SK-MEL-5 (cell line): ENCODE results near the gene C5. TPM values are rescaled to one million over a fixed set of nuclear protein-coding genes. Genes with fewer than 3 reads are reported as not detected.

ENCODE experiments used
- DNase-seq: peaks from one replicate; pipeline ENCODE4 v3.0.0-alpha.2; 2016; ENCODE audit warnings: low read depth, low spot score
- in situ Hi-C: cut with HindIII; loops from 2 replicates; pipeline ENCODE4 v1.10.0; 2016; ENCODE audit warnings: low sequenced_read_pairs, high pct_unique_total_duplicates, low pct_unique_long_range_greater_than_20kb
- total RNA-seq: library from RNA; depleted of rRNA; stranded (reverse); fragments of >200 nt; shearing (Covaris generic); gene quantifications from 2 replicates; pipeline ENCODE4 v1.2.3, GENCODE V29; 2014

Gene C5
- total RNA-seq, 1 experiment from 2014 or later, result 1.9 TPM

- DNase-seq, result peak; percentile 14
- in situ Hi-C loops, result no loop called here
These were observed 90.1 kb downstream of the C5 start for GRCh38 chr9:120960001-120960400.

DNA sequence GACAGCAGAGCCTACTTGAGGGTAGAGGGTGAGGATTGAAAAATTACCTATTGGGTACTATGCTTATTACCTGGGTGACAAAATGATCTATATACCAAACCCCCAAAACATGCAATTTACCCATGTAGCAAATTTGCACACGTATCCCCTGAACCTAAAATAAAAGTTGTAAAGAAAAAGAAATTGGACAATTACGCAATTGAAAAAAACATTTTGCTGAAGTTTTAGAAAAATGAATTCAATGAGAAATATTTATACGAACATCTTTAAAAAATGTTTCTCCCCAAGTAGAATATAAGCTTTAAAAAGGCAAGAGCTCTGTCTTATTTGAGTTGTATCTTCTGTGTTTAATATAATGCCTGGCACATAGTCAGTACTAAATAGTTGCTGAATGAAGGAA, 93.2 kb downstream of the C5 start:
- no peak for DNase-seq
- in situ Hi-C loops, result no loop called here

DNA sequence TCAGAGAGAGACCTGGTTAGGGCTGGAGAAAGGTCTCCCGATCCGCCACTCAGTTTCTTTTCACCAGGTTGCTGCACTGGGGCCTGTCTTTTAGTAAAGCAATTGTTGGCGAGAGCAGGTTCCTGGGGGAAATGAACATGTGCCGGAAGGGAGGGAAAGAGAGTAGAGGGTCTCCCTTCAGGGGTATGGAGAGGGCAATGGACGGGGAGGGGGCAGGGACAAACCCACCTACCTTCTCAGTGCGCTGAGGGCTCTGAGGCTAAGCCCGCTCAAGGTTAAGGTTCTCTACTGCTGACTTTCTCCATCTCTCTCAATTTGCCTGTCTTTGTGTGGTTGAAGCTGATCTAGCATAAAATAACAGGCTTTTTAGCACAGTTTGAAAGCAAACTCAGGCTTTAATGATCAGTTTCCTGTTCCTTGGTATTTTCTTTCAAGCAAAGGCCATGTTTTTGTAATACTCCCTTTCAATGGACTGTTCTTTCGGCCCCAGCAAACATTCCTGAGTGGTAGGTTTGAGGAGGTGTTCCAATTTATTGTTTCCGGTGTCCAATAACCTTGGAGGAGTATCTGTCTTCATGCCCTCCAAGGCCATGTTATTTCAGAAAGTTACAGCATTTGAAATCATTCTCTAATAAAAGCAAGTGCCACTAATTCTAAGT, 98.0 kb downstream of the C5 start:
- no peak for DNase-seq
- in situ Hi-C loops, result no loop called here

- peak; percentile 16 for DNase-seq
- in situ Hi-C loops, result no loop called here
These were observed 99.4 kb downstream of the C5 start for GRCh38 chr9:120950421-120951388.

DNA sequence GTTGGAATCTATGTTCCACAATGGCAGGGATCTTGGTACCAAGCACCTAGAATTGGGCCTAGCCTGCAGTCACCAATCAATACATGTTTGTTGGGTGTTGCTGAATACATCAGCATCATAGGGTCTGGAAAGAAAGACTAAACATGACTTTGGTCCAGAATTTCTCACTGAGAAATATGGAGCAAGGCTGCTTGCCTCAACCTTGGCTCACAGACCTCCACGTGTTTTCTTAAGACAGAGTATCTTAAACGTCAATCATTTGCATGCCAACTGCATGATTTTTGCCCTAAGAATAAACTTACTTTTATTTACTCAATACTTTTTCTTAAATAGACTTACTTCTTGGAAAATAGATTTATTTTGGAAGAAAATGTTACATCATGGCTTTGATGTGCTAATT, 100.8 kb downstream of the C5 start:
- DNase-seq, result no peak
- in situ Hi-C loops, result no loop called here

- no peak for DNase-seq
- in situ Hi-C loops, result no loop called here
These were observed 101.3 kb downstream of the C5 start for GRCh38 chr9:120948824-120949223.

DNA sequence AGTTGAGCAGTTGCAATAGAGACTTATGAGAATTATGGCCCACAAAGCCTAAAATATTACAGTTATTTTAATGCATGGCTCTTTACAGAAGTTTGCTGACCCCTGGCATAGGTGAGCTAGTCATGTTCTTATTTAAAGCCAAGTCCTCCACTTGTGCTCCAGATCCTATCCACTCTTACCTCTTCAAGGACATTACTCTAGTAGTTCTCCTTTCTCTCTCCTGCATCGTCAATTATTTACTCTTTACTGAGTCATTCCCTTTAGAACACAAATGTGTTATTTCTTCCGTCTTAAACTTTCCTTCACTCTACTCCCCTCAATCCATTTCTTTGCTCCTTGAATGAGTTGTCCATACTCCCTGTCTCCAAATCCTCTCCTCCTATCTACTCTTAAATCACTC, 102.9 kb downstream of the C5 start:
- in situ Hi-C loops, result no loop called here
- no peak for DNase-seq

GRCh38 chr9:120946259-120946658, 103.8 kb downstream of the C5 start:
- in situ Hi-C loops, result no loop called here
- no peak for DNase-seq

DNA sequence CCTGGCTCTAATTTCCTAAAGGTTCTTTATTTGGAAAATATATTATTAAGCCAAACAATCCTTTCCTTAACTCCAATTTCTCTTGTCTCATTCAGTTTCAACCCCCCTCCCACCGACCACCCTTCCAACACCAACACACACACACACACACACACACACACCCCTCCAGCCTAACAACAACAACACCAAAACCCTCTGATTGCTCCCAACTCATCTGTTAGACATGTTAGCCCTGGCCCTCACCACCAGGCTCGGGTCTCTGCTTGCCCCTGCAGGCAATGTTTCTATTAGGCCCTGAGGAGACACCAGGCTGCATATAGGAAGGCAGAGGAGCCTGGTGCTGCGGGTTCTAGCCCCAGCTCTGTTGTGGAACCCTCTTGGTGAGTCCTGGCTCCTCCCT, 105.1 kb downstream of the C5 start:
- no peak for DNase-seq
- in situ Hi-C loops, result no loop called here

GRCh38 chr9:120944434-120944843, 105.6 kb downstream of the C5 start:
- in situ Hi-C loops, result no loop called here
- no peak for DNase-seq

GRCh38 chr9:120942186-120943001, 107.7 kb downstream of the C5 start:
- peak; percentile 32 for DNase-seq
- in situ Hi-C loops, result no loop called here

DNA sequence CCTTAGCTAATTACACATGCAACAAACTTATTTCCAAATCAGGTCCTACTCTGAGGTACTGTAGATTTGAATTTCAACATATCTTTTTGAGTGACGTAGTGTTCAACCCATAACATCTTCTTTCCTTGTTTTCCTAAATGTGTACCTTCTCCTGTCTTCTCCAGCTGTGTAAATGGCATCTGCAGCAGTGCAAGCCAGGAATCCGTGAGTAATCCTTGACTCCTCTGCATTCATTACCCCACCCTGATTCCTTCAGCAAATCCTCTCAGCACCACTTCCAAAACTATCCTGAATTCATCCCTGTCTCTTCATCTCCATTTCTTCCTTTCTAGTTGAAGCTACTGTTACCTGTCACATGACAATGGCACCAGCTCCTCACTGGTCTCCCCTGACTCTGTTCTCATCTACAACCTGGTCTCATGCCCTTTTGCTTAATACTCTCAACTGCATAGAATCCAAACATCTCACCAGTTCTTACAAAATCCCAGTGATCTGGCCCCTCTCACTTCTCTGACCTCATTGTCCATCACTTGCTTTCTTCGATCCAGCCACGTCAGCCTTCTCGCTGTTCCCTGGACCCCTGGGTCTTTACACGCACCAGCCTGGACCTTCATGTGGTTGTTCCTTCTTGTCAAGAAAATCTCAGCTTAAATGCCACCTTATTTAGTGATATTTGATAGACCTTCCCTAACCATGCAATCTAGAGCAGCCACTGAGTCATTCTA, 108.9 kb downstream of the C5 start:
- in situ Hi-C loops, result no loop called here

GRCh38 chr9:120940573-120940972, 109.5 kb downstream of the C5 start:
- DNase-seq, result no peak
- in situ Hi-C loops, result no loop called here

More for the DNA sequence above, 108.9 kb downstream of the C5 start:
- DNase-seq, result no peak

DNA sequence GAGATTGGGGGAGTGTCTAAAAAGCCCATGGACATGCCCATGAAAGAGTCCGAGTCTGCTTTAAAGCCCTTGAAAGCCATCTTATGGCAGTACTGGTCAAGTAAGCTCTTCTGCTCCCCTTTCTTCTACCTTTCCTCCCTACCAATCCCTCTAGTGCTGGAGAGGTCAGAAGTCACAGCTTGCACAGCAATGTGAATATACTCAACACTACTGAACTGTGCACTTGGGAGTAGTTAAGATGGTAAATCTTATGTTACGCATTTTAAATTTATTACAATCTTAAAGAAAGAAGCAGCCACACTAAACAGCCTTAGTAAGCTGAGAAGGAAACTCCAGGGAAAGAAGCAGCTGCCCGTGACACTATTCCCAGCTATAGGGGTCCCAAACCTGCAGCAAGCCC, 111.2 kb downstream of the C5 start:
- in situ Hi-C loops, result no loop called here
- no peak for DNase-seq

DNA sequence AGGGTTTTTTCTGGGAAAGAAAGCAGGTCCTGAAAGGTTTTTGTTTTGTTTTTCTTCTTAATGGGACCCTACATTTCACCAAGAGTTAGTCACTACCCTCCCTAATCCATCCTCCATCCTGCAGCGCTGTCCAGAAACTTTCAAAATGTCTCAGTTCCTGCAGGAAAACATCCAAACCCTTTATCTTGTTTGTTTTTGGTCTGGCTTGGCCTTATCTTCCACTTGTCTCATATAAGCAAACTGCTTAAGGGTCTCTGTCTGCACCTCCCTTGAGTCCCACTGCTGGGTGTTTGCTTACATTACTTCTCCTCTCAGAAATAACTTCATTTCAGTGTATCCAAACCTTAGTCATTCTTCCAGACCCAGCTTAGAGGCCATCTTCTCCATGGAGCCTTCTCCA, 112.5 kb downstream of the C5 start:
- DNase-seq, result no peak
- in situ Hi-C loops, result no loop called here

- in situ Hi-C loops, result no loop called here
- no peak for DNase-seq
These were observed 112.9 kb downstream of the C5 start for GRCh38 chr9:120937127-120937526.

- in situ Hi-C loops, result no loop called here
These were observed 113.3 kb downstream of the C5 start for GRCh38 chr9:120936764-120937122.

More at GRCh38 chr9:120936764-120937122, 113.3 kb downstream of the C5 start:
- no peak for DNase-seq
